Sigmoid colon (tissue), 7 donors: ENCODE data around the gene NEUROG3. TPM values are rescaled to one million over a fixed set of nuclear protein-coding genes. Genes with fewer than 3 reads are reported as not detected.

Experiments used
- DNase-seq: peaks from one replicate; pipeline ENCODE4 v3.0.0-alpha.2; 2019
- H3K27ac ChIP-seq, 4 donors: fragments of 200-600 bp; sonication (generic); one replicate each; pipeline ENCODE4 v1.5.1; 2016 to 2019; ENCODE audit warnings: mild to moderate bottlenecking in 1 of 4
- H3K27me3 ChIP-seq, 3 donors: fragments of 200-600 bp; sonication (generic); one replicate each; pipeline ENCODE4 v1.5.1; 2019; ENCODE audit warnings: mild to moderate bottlenecking in 1 of 3
- H3K36me3 ChIP-seq, 4 donors: fragments of 200-600 bp; sonication (generic); one replicate each; pipeline ENCODE4 v1.5.1; 2016 to 2019
- H3K4me1 ChIP-seq, 4 donors: fragments of 200-600 bp; sonication (generic); one replicate each; pipeline ENCODE4 v1.5.1; 2017 to 2019
- H3K4me3 ChIP-seq, 4 donors: fragments of 200-600 bp; sonication (generic); one replicate each; pipeline ENCODE4 v1.5.1; 2017 to 2019; ENCODE audit warnings: mild to moderate bottlenecking in 2 of 4, moderate library complexity in 1 of 4
- H3K9me3 ChIP-seq, 4 donors: fragments of 200-600 bp in 3 of 4; sonication (generic) in 3 of 4; one replicate each; pipeline versions ENCODE4 v1.5.1 to v1.6.1; 2013 to 2019
- EP300 ChIP-seq, 4 donors: sonication (generic); formaldehyde crosslinking; IDR thresholded peaks; one replicate each; pipeline ENCODE4 v1.6.1; 2017; ENCODE audit warnings: antibody characterized with exemption in 4 of 4
- POLR2A ChIP-seq, 2 donors: fragments of 450-650 bp; IDR thresholded peaks; one replicate each; pipeline ENCODE4 v1.6.1; 2016; ENCODE audit warnings: antibody characterized with exemption in 2 of 2, mild to moderate bottlenecking in 2 of 2, moderate library complexity in 2 of 2
- POLR2AphosphoS5 ChIP-seq, 4 donors: sonication (generic); formaldehyde crosslinking; IDR thresholded peaks; one replicate each; pipeline ENCODE4 v1.6.1; 2017; ENCODE audit warnings: antibody characterized with exemption in 4 of 4
- WGBS, 2 donors: extraction: QIAGEN DNeasy Blood & Tissue Kit; methylation state at CpG; one replicate each; pipeline ENCODE4 v1.1.7; 2013; 5-methylcytosine and 5-hydroxymethylcytosine counted together
- intact Hi-C: fragments of 100-400 bp; cut with DNase I; formaldehyde crosslinking; loops from one replicate; pipeline ENCODE4 v1.15.1; 2023
- polyA plus RNA-seq, 3 donors: library from polyadenylated mRNA; stranded (reverse); fragments of 200-250 nt; gene quantifications; one replicate each; pipeline ENCODE4 v1.2.3, GENCODE V29; 2013
- total RNA-seq, 4 donors: library from RNA; depleted of rRNA; stranded (reverse); fragments of >200 nt; gene quantifications; one replicate each; pipeline ENCODE4 v1.1.0, GENCODE V29; 2016
- TF ChIP-seq, protein P1 (sequence below), 4 experiments: fragments of 450-650 bp in 3 of 4; fragments of 200-600 bp in 1 of 4; IDR thresholded peaks; one replicate each; pipeline ENCODE4 v1.5.1; 2016 to 2019; ENCODE audit warnings: antibody characterized with exemption in 4 of 4, mild to moderate bottlenecking in 3 of 4, moderate library complexity in 2 of 4
- donor health status: healthy with polysubstance abuse.
- donor health status: Bipolar disorder and iron deficiency.
- donor health status: healthy.

Gene NEUROG3
- total and polyA plus RNA-seq, 7 donors = 1.2 to 1.4 (median 1.3) TPM; not detected in 4

DNA sequence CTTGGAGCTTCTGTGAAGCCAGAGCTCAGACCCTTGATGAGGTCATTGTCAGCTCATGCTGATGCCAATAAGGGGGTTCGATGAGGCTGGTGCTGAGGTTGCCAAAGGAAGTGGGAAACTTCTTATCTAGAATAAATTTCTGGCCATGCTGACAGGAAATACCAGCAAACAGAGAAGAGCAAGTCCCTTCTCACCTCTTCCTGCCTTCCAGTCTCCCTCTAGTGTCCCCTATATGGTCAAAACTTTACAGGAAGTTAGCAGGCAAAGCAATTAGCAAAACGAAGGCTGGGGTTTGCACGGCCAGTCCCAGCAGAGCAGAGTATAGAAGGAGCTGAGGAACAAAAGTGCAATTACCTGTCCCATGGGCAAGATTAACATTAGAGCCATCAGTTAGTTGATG, 15.1 kb upstream of the NEUROG3 start:
- H3K36me3 ChIP-seq = no peaks in the 10 kb centered on the region
- no peaks in the 10 kb centered on the region for H3K9me3 ChIP-seq
- H3K27me3 ChIP-seq = no peaks in the 10 kb centered on the region
- intact Hi-C loops = no loop called here
- WGBS, 2 donors = 10 to 29% methylated on average over 3 of the region's 3 CpGs
- no peak for DNase-seq
- no peaks in the 10 kb centered on the region for H3K4me1 ChIP-seq
- TF ChIP-seq, protein P1, sequence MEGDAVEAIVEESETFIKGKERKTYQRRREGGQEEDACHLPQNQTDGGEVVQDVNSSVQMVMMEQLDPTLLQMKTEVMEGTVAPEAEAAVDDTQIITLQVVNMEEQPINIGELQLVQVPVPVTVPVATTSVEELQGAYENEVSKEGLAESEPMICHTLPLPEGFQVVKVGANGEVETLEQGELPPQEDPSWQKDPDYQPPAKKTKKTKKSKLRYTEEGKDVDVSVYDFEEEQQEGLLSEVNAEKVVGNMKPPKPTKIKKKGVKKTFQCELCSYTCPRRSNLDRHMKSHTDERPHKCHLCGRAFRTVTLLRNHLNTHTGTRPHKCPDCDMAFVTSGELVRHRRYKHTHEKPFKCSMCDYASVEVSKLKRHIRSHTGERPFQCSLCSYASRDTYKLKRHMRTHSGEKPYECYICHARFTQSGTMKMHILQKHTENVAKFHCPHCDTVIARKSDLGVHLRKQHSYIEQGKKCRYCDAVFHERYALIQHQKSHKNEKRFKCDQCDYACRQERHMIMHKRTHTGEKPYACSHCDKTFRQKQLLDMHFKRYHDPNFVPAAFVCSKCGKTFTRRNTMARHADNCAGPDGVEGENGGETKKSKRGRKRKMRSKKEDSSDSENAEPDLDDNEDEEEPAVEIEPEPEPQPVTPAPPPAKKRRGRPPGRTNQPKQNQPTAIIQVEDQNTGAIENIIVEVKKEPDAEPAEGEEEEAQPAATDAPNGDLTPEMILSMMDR (IDR thresholded peaks at IDR 0.05) = no peak
- TF ChIP-seq POLR2A (IDR thresholded peaks at IDR 0.05) (no peak), EP300 (IDR thresholded peaks at IDR 0.05) (no peak), POLR2AphosphoS5 (IDR thresholded peaks at IDR 0.05) (no peak)
- H3K4me3 ChIP-seq = no peak overlapping the region
- no peak overlapping the region for H3K27ac ChIP-seq

DNA sequence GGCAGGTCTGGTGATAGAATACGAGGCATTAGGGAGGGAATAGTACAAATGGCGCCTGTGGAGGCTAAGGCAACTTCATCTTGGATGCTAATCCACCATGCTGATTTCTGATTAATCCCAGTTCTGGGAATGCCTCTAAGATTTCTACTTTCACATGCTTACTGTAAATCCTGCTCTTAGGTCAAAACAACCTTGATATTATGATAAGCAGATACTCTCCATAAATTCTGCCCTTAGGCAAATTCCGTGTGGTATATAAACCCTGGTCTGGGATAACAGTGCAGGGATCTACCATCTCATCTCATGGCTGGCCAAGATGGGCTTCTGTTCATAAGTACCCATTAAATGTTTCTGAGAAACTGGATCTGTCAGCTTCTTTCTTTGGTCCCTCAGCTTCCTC, 11.4 kb upstream of the NEUROG3 start:
- Histone ChIP-seq H3K27me3 (peaks cover 0 to 10% (median 4%) of the 10 kb centered on the region in 3 donors), H3K4me3 (no peak overlapping the region), H3K36me3 (no peaks in the 10 kb centered on the region), H3K9me3 (no peaks in the 10 kb centered on the region), H3K4me1 (no peaks in the 10 kb centered on the region), H3K27ac (no peak overlapping the region)
- TF ChIP-seq EP300 (IDR thresholded peaks at IDR 0.05) = no peak
- TF ChIP-seq POLR2AphosphoS5 (IDR thresholded peaks at IDR 0.05) = no peak
- TF ChIP-seq, protein P1 (IDR thresholded peaks at IDR 0.05) = no peak
- TF ChIP-seq POLR2A (IDR thresholded peaks at IDR 0.05) = no peak
- WGBS, 2 donors = 83 to 87% methylated on average over 3 of the region's 3 CpGs
- DNase-seq = no peak
- intact Hi-C loops = no loop called here

DNA sequence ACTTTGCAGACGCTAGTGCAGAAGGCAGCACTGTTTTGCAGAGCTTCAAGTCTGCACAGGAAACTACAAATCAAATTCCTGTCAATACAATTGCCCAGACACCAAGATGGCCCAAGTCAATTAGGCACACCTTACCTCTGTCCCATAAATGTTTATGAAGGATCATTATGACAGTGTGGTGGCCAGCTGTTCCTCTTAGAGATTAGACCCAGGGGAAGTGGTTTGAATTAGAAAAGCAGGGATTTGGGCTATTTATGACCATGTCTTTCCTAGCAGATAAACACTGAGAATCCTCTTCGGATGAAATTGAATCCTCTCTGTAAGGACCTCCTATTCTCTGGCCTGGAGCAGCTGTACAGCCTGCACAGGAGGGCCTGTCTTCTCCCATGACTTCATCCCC, 9.9 kb upstream of the NEUROG3 start:
- H3K9me3 ChIP-seq = no peaks in the 10 kb centered on the region
- intact Hi-C loops = no loop called here
- H3K36me3 ChIP-seq = no peaks in the 10 kb centered on the region
- 37 to 40% methylated on average over 2 of the region's 2 CpGs for WGBS, 2 donors
- H3K27me3 ChIP-seq = peaks cover 5 to 25% (median 18%) of the 10 kb centered on the region in 3 donors
- no peak for DNase-seq
- H3K4me1 ChIP-seq = no peaks in the 10 kb centered on the region
- H3K27ac ChIP-seq = no peak overlapping the region
- H3K4me3 ChIP-seq = no peak overlapping the region
- no peak for TF ChIP-seq EP300 (IDR thresholded peaks at IDR 0.05)
- no peak for TF ChIP-seq POLR2AphosphoS5 (IDR thresholded peaks at IDR 0.05)
- TF ChIP-seq, protein P1 (IDR thresholded peaks at IDR 0.05) = no peak
- TF ChIP-seq POLR2A (IDR thresholded peaks at IDR 0.05) = no peak

DNA sequence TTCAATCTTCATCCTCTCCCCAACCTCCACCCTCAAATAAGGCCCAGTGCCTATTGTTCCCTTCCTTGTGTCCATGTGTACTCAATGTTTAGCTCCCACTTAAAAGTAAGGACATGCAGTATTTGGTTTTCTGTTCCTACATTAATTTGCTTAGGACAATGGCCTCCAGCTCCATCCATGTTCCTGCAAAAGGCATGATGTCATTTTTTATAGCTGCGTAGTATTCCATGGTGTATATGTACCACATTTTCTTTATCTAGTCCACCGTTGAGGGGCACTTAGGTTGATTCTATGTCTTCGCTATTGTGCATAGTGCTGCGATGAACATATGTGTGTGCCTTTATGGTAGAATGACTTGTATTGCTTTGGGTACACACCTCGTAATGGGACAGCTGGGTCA, 7.2 kb upstream of the NEUROG3 start:
- whole genome bisulfite sequencing, 2 donors = 72 to 83% methylated on average over 5 of the region's 5 CpGs
- intact Hi-C loops = no loop called here
- no peaks in the 10 kb centered on the region for H3K36me3 ChIP-seq
- TF ChIP-seq POLR2AphosphoS5 (IDR thresholded peaks at IDR 0.05) (no peak), POLR2A (IDR thresholded peaks at IDR 0.05) (no peak), EP300 (IDR thresholded peaks at IDR 0.05) (no peak)
- TF ChIP-seq, protein P1 (IDR thresholded peaks at IDR 0.05) = no peak
- DNase-seq = no peak
- no peak overlapping the region for H3K4me3 ChIP-seq
- H3K27me3 ChIP-seq = peaks cover 10 to 52% (median 42%) of the 10 kb centered on the region in 3 donors
- H3K9me3 ChIP-seq = no peaks in the 10 kb centered on the region
- H3K27ac ChIP-seq = no peak overlapping the region
- no peaks in the 10 kb centered on the region for H3K4me1 ChIP-seq

DNA sequence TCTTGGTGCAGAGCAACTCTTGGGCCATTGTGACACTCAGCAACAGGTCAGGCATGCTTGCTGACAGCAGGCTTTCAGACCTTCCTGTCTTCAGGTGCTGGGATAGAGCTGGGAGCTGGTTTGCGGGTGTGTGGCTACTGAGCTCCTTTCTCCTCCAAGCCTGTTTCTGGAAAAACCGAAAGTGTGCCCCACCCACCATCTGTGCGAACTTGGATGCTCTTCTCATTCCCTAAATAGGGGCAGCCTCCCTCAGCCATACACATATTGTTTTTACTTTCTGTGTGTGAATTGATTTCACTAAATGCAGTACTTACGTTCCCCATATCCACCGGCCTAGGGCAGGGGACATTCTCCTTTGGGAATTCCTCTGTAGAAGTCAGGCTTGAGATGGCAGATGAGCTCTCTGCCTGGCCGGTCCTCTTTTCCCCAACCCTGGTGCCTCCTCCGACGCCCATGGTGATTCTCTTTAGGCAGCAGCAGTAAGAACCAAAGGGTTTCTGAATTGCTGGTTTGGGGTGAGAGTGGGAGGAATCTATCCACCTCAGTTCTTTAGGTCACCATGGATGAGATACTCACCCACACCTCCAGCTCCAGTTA, 6.3 kb upstream of the NEUROG3 start:
- Histone ChIP-seq H3K27me3 (peaks cover 10 to 61% (median 49%) of the 10 kb centered on the region in 3 donors), H3K4me1 (peaks cover 0 to 2% (median 0%) of the 10 kb centered on the region in 4 donors), H3K4me3 (no peak overlapping the region), H3K27ac (no peak overlapping the region), H3K36me3 (no peaks in the 10 kb centered on the region), H3K9me3 (no peaks in the 10 kb centered on the region)
- intact Hi-C loops = no loop called here
- TF ChIP-seq POLR2AphosphoS5 (IDR thresholded peaks at IDR 0.05) (no peak), EP300 (IDR thresholded peaks at IDR 0.05) (no peak), POLR2A (IDR thresholded peaks at IDR 0.05) (no peak)
- TF ChIP-seq, protein P1 (IDR thresholded peaks at IDR 0.05) = no peak
- no peak for DNase-seq
- WGBS, 2 donors = 15 to 21% methylated on average over 8 of the region's 8 CpGs
